Gastroesophageal sphincter (tissue), 4 donors: ENCODE measurements around the gene CHTF18. TPM values are rescaled to one million over a fixed set of nuclear protein-coding genes. Genes with fewer than 3 reads are reported as not detected.

Experiments used
- ATAC-seq: fragments of 150-250 bp; one replicate; pipeline ENCODE4 v1.9.1; 2016; ENCODE audit warnings: mild to moderate bottlenecking, moderate library complexity
- H3K27ac ChIP-seq, 4 donors: fragments of 200-600 bp; sonication (generic) in 3 of 4; 1 replicate in 3 of 4; 2 replicates in 1 of 4; pipeline ENCODE4 v1.5.1; 2016 to 2019
- H3K27me3 ChIP-seq: fragments of 200-600 bp; sonication (generic); one replicate; pipeline ENCODE4 v1.5.1; 2019
- H3K36me3 ChIP-seq, 2 donors: fragments of 200-600 bp; sonication (generic); one replicate each; pipeline ENCODE4 v1.5.1; 2019; ENCODE audit warnings: control low read depth in 1 of 2
- H3K4me1 ChIP-seq, 3 donors: fragments of 200-600 bp; sonication (generic); 1 replicate in 2 of 3; 2 replicates in 1 of 3; pipeline ENCODE4 v1.5.1; 2016 to 2019; ENCODE audit warnings: control low read depth in 2 of 3
- H3K4me3 ChIP-seq, 2 donors: fragments of 200-600 bp; sonication (generic); one replicate each; pipeline ENCODE4 v1.5.1; 2019; ENCODE audit warnings: mild to moderate bottlenecking in 1 of 2, moderate library complexity in 1 of 2
- H3K9me3 ChIP-seq, 3 donors: fragments of 200-600 bp; sonication (generic); one replicate each; pipeline ENCODE4 v1.5.1; 2017 to 2019; ENCODE audit warnings: control low read depth in 2 of 3
- EP300 ChIP-seq: sonication (generic); formaldehyde crosslinking; IDR thresholded peaks from one replicate; pipeline ENCODE4 v1.6.1; 2017; ENCODE audit warnings: antibody characterized with exemption, mild to moderate bottlenecking
- POLR2A ChIP-seq, 2 donors: fragments of 450-650 bp; IDR thresholded peaks; one replicate each; pipeline ENCODE4 v1.6.1; 2017; ENCODE audit warnings: antibody characterized with exemption in 2 of 2, mild to moderate bottlenecking in 2 of 2, moderate library complexity in 1 of 2
- POLR2AphosphoS5 ChIP-seq: sonication (generic); formaldehyde crosslinking; IDR thresholded peaks from one replicate; pipeline ENCODE4 v1.6.1; 2017; ENCODE audit warnings: antibody characterized with exemption
- WGBS, 2 donors: methylation state at CpG; one replicate each; pipeline ENCODE4 v1.1.5; 2018; ENCODE audit warnings: low coverage in 1 of 2; 5-methylcytosine and 5-hydroxymethylcytosine counted together
- total RNA-seq, 4 donors: library from RNA; depleted of rRNA; stranded (reverse); fragments of >200 nt; gene quantifications; one replicate each; pipeline ENCODE4 v1.1.0, GENCODE V29; 2016
- TF ChIP-seq, protein P1 (sequence below), 4 experiments: fragments of 200-600 bp in 2 of 4; fragments of 450-650 bp in 2 of 4; sonication (generic) in 1 of 4; IDR thresholded peaks; one replicate each; pipeline ENCODE4 v1.5.1; 2017 to 2019; ENCODE audit warnings: antibody characterized with exemption in 4 of 4, mild to moderate bottlenecking in 2 of 4, moderate library complexity in 2 of 4

CHTF18 gene
- total RNA-seq, 4 donors from 2014 or later, result 4.6 to 10.9 (median 8.3) TPM

DNA sequence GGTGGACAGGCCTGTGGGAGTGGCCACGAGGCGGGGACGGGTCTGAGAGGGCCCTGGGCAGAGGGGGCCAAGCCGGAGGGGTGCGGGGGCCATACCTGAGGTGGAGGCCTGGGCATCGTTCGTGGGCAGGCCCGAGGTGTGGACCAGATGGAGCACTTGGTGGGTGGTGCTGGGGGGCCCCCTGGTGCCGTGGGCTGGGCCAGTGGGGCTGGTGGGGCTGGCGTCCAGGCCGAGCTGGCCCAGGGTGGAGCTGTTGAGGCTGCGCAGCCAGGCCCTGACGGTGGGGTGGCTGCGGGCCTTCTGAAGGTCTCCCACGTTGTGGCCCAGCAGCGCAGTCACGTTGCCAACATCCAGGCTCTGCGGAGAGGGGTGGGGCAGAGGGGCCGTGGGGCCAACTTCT is 18.5 kb upstream of the CHTF18 start:
- no peak for TF ChIP-seq POLR2A (IDR thresholded peaks at IDR 0.05)
- TF ChIP-seq EP300, result no peak
- TF ChIP-seq, protein P1, sequence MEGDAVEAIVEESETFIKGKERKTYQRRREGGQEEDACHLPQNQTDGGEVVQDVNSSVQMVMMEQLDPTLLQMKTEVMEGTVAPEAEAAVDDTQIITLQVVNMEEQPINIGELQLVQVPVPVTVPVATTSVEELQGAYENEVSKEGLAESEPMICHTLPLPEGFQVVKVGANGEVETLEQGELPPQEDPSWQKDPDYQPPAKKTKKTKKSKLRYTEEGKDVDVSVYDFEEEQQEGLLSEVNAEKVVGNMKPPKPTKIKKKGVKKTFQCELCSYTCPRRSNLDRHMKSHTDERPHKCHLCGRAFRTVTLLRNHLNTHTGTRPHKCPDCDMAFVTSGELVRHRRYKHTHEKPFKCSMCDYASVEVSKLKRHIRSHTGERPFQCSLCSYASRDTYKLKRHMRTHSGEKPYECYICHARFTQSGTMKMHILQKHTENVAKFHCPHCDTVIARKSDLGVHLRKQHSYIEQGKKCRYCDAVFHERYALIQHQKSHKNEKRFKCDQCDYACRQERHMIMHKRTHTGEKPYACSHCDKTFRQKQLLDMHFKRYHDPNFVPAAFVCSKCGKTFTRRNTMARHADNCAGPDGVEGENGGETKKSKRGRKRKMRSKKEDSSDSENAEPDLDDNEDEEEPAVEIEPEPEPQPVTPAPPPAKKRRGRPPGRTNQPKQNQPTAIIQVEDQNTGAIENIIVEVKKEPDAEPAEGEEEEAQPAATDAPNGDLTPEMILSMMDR (IDR thresholded peaks at IDR 0.05), result no peak
- TF ChIP-seq POLR2AphosphoS5, result no peak
- Histone ChIP-seq H3K4me1 (no peaks in the 10 kb centered on the region), H3K9me3 (no peaks in the 10 kb centered on the region), H3K4me3 (no peak overlapping the region), H3K27ac (no peak overlapping the region), H3K27me3 (peaks cover 52% of the 10 kb centered on the region), H3K36me3 (no peaks in the 10 kb centered on the region)
- ATAC-seq, result no peak
- no CpG with 5 or more reads among the region's 19 CpGs for WGBS, 2 donors

DNA sequence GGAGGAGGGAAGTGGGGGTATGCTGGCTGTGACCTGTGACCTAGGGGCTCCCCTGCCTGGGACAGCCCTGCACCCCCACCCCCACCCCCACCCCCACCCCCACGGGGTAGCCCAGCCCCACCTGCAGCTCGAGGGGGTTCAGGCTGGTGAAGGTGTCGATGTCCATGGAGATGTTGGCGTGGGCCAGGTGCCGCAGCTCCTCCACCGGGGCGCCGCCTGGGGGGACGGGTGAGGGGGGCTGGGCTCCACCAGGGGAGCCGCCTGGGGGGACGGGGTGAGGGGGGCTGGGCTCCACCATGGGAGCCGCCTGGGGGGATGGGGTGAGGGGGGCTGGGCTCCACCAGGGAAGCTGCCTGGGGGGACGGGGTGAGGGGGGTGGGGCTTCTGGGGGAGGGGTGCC is 18.0 kb upstream of the CHTF18 start:
- H3K4me1 ChIP-seq, result no peaks in the 10 kb centered on the region
- no peak overlapping the region for H3K4me3 ChIP-seq
- WGBS, 2 donors, result no CpG with 5 or more reads among the region's 13 CpGs
- no peaks in the 10 kb centered on the region for H3K36me3 ChIP-seq
- TF ChIP-seq EP300 (no peak), POLR2AphosphoS5 (no peak), POLR2A (IDR thresholded peaks at IDR 0.05) (no peak)
- TF ChIP-seq, protein P1 (IDR thresholded peaks at IDR 0.05), result no peak
- H3K27me3 ChIP-seq, result peaks cover 52% of the 10 kb centered on the region
- no peak overlapping the region for H3K27ac ChIP-seq
- no peaks in the 10 kb centered on the region for H3K9me3 ChIP-seq
- no peak for ATAC-seq

DNA sequence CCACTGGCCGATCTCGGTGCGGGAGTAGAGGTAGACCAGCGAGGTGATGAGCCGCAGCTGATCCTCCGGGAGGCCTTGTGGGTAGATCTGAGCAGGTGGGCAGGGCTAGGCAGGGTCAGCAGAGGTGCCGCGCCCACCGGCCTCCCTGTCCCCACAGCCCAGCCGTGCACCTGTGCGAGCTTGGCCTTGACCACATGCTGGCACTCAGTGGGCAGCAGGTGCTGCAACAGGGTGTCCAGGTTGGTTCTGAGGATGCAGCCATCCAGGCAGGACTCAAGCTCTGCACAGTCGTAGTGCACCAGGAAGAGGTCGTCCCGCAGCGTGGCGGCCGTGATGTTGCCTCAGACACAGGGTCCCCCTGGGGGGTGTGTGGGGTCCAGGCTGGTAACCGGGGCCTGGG is 15.5 kb upstream of the CHTF18 start:
- WGBS, 2 donors, result 81% methylated on average over 6 of the region's 18 CpGs; no CpG with 5 or more reads in 1 of the 2 donors
- no peaks in the 10 kb centered on the region for H3K9me3 ChIP-seq
- H3K36me3 ChIP-seq, result no peaks in the 10 kb centered on the region
- H3K4me1 ChIP-seq, result no peaks in the 10 kb centered on the region
- H3K27ac ChIP-seq, result no peak overlapping the region
- H3K27me3 ChIP-seq, result peaks cover 68% of the 10 kb centered on the region
- no peak for ATAC-seq
- no peak overlapping the region for H3K4me3 ChIP-seq
- TF ChIP-seq POLR2AphosphoS5 (no peak), EP300 (no peak), POLR2A (IDR thresholded peaks at IDR 0.05) (no peak)
- TF ChIP-seq, protein P1 (IDR thresholded peaks at IDR 0.05), result no peak

DNA sequence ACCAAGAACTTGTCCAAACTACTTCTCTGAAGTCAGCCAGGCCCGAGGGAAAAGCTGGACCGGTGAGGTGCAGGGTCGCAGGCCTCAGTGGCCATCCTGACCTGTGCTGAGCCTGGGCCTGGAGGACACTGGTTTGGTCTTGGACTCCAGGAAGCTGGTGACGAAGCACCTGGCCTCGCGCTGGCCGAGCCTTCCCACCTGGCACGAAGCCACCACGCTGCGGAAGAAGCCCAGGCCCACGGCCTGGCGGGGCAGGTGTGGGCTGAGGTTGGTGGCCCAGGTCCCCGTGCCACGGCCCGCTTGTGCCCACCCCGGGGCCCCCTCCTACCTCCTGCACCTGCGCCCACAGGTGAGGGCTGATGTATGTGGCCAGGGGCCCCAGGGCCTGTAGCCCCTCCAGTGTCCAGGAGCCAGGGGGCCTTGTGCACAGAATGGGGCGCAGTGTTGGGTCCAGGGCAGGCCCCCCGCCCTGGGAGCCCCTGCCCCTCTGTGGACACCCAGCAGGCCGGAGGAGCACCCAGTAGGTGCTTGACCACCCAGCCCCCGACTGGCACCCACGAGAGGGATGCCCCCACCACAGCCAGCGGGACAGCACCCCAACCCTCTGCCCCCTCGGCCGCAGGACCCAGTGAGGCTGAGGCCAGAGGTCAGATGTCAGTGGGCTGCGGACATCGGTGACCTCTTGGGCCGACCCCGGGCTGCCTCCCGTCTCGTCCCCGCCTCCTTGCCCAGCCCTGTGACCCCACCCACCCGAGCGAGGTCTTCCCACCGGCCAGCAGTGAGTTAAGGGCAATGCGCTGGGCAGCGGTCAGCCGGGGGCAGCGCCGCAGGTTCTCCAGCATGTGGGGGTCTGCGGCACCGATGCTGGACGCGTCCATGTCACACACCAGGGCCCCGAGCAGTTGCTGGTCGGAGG is 14.1 kb upstream of the CHTF18 start:
- Histone ChIP-seq H3K4me1 (no peaks in the 10 kb centered on the region), H3K36me3 (no peaks in the 10 kb centered on the region), H3K27ac (no peak overlapping the region), H3K9me3 (no peaks in the 10 kb centered on the region), H3K27me3 (peaks cover 72% of the 10 kb centered on the region), H3K4me3 (no peak overlapping the region)
- TF ChIP-seq POLR2AphosphoS5 (no peak), POLR2A (IDR thresholded peaks at IDR 0.05) (no peak), EP300 (no peak)
- TF ChIP-seq, protein P1 (IDR thresholded peaks at IDR 0.05), result no peak
- WGBS, 2 donors, result 84% methylated on average over 5 of the region's 46 CpGs; no CpG with 5 or more reads in 1 of the 2 donors
- no peak for ATAC-seq
